Left cardiac atrium (tissue), 4 donors: ENCODE measurements around the gene CORO6. TPM values are rescaled to one million over a fixed set of nuclear protein-coding genes. Genes with fewer than 3 reads are reported as not detected.

Experiments used
- ATAC-seq, 2 donors: fragments of 200-7000 bp; cut with Tn5 transposase; one replicate each; pipeline ENCODE4 v1.9.1; 2020; ENCODE audit warnings: mild to moderate bottlenecking in 2 of 2, moderate library complexity in 2 of 2
- DNase-seq: peaks from one replicate; pipeline ENCODE4 v3.0.0-alpha.2; 2020
- intact Hi-C, 2 donors: fragments of 100-400 bp; cut with DNase I; formaldehyde crosslinking; loops; one replicate each; pipeline versions ENCODE4 v1.14.1 to v1.15.1; 2022 to 2023
- total RNA-seq, 2 donors: library from RNA; stranded (reverse); fragmentation: NEBNext Ultra II Directional; extraction: Animal tissue kit (Norgen Biotek cat#: 25700); gene quantifications; one replicate each; pipeline ENCODE4 v1.2.1, GENCODE V29; 2021
- donor health status: DM: no; HTN: yes; CAD: no.
- donor health status: DM: no; HTN: yes; CAD: no; lungs with severe emphysema.
- donor health status: DM: yes; HTN: yes; CAD: no.
- donor health status: Dilated cardiomyopathy.

Gene CORO6
- total RNA-seq, 2 donors from 2014 or later, result 67.0 to 82.1 TPM

- intact Hi-C loops, result loop anchor here in 1 of 2 donors (10.0 kb wide), 1 partner anchor 361 kb away; the partner anchor contains the start of gene SSH2
- ATAC-seq, result no peak
- DNase-seq, result no peak
These were observed 48.6 kb downstream of the CORO6 start for GRCh38 chr17:29573871-29574731.

- ATAC-seq (no peak), DNase-seq (no peak)
- intact Hi-C loops, result loop anchor here in 1 of 2 donors (10.0 kb wide), 1 partner anchor 361 kb away; the partner anchor contains the start of gene SSH2
These were observed 49.2 kb downstream of the CORO6 start for GRCh38 chr17:29573558-29573869.

GRCh38 chr17:29572691-29573557 lies 49.8 kb downstream of the CORO6 start:
- peak; percentile 81 for DNase-seq
- intact Hi-C loops, result loop anchor here in 1 of 2 donors (10.0 kb wide), 1 partner anchor 362 kb away; the partner anchor contains the start of gene SSH2
- ATAC-seq, result peak; percentile 57 to 60

- intact Hi-C loops, result loop anchor here in 1 of 2 donors (10.0 kb wide), 1 partner anchor 363 kb away; the partner anchor contains the start of gene SSH2
- no peak for DNase-seq
- ATAC-seq, result peak; percentile 10 to 18
These were observed 50.6 kb downstream of the CORO6 start for GRCh38 chr17:29571883-29572681.

- ATAC-seq (no peak), DNase-seq (no peak)
- intact Hi-C loops, result loop anchor here in 1 of 2 donors (10.0 kb wide), 1 partner anchor 363 kb away; the partner anchor contains the start of gene SSH2
These were observed 51.2 kb downstream of the CORO6 start for GRCh38 chr17:29571486-29571882.

- DNase-seq, result no peak
- intact Hi-C loops, result loop anchor here in 1 of 2 donors (10.0 kb wide), 1 partner anchor 364 kb away; the partner anchor contains the start of gene SSH2
These were observed 52.2 kb downstream of the CORO6 start for GRCh38 chr17:29570521-29570920.

GRCh38 chr17:29569245-29569950 lies 53.3 kb downstream of the CORO6 start:
- no peak for DNase-seq
- ATAC-seq, result no peak
- intact Hi-C loops, result no loop called here

More at GRCh38 chr17:29570521-29570920, 52.2 kb downstream of the CORO6 start:
- no peak for ATAC-seq

- ATAC-seq (peak; percentile 63 to 76), DNase-seq (peak; percentile 91)
- intact Hi-C loops, result no loop called here
These were observed 54.1 kb downstream of the CORO6 start, which contains the start of gene TP53I13 for GRCh38 chr17:29568331-29569244. Gene TP53I13, plus strand, starts transcription at chr17:29568701. Its CDS starts 58 bp downstream, at chr17:29568759.

GRCh38 chr17:29567554-29568330 lies 55.0 kb downstream of the CORO6 start:
- ATAC-seq (peak; percentile 37 to 45), DNase-seq (peak; percentile 75)
- intact Hi-C loops, result no loop called here

- intact Hi-C loops, result no loop called here
- ATAC-seq (peak; percentile 3 to 12), DNase-seq (no peak)
These were observed 55.5 kb downstream of the CORO6 start for GRCh38 chr17:29567304-29567553.

GRCh38 chr17:29566473-29567303 lies 56.0 kb downstream of the CORO6 start, which contains the start of gene ABHD15:
Gene ABHD15, minus strand, starts transcription at chr17:29567037. Its CDS starts 71 bp downstream, at chr17:29566966.
- peak; percentile 77 for DNase-seq
- ATAC-seq, result peak; percentile 56 to 69
- intact Hi-C loops, result no loop called here

GRCh38 chr17:29565643-29566472 lies 56.9 kb downstream of the CORO6 start:
- DNase-seq, result no peak
- peak in 1 of 2 donors; percentile 1 for ATAC-seq
- intact Hi-C loops, result no loop called here
